Vagina (tissue), 2 donors: ENCODE results near the gene C1orf174. TPM values are rescaled to one million over a fixed set of nuclear protein-coding genes. Genes with fewer than 3 reads are reported as not detected.

Source experiments
- DNase-seq, 2 donors: peaks; one replicate each; pipeline ENCODE4 v3.0.0-alpha.2; 2017; ENCODE audit errors: extremely low spot score in 2 of 2
- H3K27ac ChIP-seq: fragments of 200-600 bp; sonication (generic); one replicate; pipeline ENCODE4 v1.5.1; 2019
- H3K27me3 ChIP-seq: fragments of 200-600 bp; sonication (generic); one replicate; pipeline ENCODE4 v1.5.1; 2019
- H3K36me3 ChIP-seq, 2 donors: fragments of 200-600 bp; sonication (generic); one replicate each; pipeline ENCODE4 v1.5.1; 2017 to 2019
- H3K4me1 ChIP-seq: fragments of 200-600 bp; sonication (generic); one replicate; pipeline ENCODE4 v1.5.1; 2019
- H3K4me3 ChIP-seq, 2 donors: fragments of 200-600 bp; sonication (generic); 1 replicate in 1 of 2; 2 replicates in 1 of 2; pipeline ENCODE4 v1.5.1; 2016 to 2019
- H3K9me3 ChIP-seq: fragments of 200-600 bp; sonication (generic); one replicate; pipeline ENCODE4 v1.5.1; 2019
- POLR2A ChIP-seq, 2 donors: fragments of 450-650 bp; IDR thresholded peaks; one replicate each; pipeline ENCODE4 v1.6.1; 2017; ENCODE audit warnings: antibody characterized with exemption in 2 of 2, mild to moderate bottlenecking in 2 of 2, moderate library complexity in 2 of 2
- POLR2AphosphoS5 ChIP-seq, 2 donors: sonication (generic); formaldehyde crosslinking; IDR thresholded peaks; one replicate each; pipeline ENCODE4 v1.9.0; 2017; ENCODE audit warnings: antibody characterized with exemption in 2 of 2, mild to moderate bottlenecking in 2 of 2, low read depth in 1 of 2; ENCODE audit not compliant: insufficient read depth in 1 of 2
- intact Hi-C: fragments of 100-400 bp; cut with DNase I; formaldehyde crosslinking; loops from one replicate; pipeline ENCODE4 v1.15.1; 2023
- total RNA-seq: library from RNA; depleted of rRNA; stranded (reverse); fragments of >200 nt; gene quantifications from one replicate; pipeline ENCODE4 v1.2.3, GENCODE V29; 2016
- TF ChIP-seq, protein P1 (sequence below), 3 experiments: fragments of 450-650 bp in 2 of 3; fragments of 200-600 bp in 1 of 3; sonication (generic) in 1 of 3; IDR thresholded peaks; one replicate each; pipeline ENCODE4 v1.5.1; 2017 to 2019; ENCODE audit warnings: antibody characterized with exemption in 3 of 3, mild to moderate bottlenecking in 2 of 3, moderate library complexity in 2 of 3

C1orf174 gene
- total RNA-seq, 1 donor from 2014 or later, result 19.4 TPM

- TF ChIP-seq POLR2A (IDR thresholded peaks at IDR 0.05) (no peak), POLR2AphosphoS5 (IDR thresholded peaks at IDR 0.05; ENCODE audit: insufficient read depth in 1 of 2, low read depth in 1 of 2) (no peak)
- TF ChIP-seq, protein P1, sequence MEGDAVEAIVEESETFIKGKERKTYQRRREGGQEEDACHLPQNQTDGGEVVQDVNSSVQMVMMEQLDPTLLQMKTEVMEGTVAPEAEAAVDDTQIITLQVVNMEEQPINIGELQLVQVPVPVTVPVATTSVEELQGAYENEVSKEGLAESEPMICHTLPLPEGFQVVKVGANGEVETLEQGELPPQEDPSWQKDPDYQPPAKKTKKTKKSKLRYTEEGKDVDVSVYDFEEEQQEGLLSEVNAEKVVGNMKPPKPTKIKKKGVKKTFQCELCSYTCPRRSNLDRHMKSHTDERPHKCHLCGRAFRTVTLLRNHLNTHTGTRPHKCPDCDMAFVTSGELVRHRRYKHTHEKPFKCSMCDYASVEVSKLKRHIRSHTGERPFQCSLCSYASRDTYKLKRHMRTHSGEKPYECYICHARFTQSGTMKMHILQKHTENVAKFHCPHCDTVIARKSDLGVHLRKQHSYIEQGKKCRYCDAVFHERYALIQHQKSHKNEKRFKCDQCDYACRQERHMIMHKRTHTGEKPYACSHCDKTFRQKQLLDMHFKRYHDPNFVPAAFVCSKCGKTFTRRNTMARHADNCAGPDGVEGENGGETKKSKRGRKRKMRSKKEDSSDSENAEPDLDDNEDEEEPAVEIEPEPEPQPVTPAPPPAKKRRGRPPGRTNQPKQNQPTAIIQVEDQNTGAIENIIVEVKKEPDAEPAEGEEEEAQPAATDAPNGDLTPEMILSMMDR (IDR thresholded peaks at IDR 0.05), result no peak
- no peak for DNase-seq
- Histone ChIP-seq H3K36me3 (peaks cover 0 to 16% of the 10 kb centered on the region in 2 donors), H3K27me3 (no peaks in the 10 kb centered on the region), H3K4me1 (peaks cover 11% of the 10 kb centered on the region), H3K4me3 (no peak overlapping the region), H3K9me3 (peaks cover 7% of the 10 kb centered on the region), H3K27ac (no peak overlapping the region)
- intact Hi-C loops, result no loop called here
These were observed 4.7 kb downstream of the C1orf174 start for GRCh38 chr1:3895279-3895950.

DNA sequence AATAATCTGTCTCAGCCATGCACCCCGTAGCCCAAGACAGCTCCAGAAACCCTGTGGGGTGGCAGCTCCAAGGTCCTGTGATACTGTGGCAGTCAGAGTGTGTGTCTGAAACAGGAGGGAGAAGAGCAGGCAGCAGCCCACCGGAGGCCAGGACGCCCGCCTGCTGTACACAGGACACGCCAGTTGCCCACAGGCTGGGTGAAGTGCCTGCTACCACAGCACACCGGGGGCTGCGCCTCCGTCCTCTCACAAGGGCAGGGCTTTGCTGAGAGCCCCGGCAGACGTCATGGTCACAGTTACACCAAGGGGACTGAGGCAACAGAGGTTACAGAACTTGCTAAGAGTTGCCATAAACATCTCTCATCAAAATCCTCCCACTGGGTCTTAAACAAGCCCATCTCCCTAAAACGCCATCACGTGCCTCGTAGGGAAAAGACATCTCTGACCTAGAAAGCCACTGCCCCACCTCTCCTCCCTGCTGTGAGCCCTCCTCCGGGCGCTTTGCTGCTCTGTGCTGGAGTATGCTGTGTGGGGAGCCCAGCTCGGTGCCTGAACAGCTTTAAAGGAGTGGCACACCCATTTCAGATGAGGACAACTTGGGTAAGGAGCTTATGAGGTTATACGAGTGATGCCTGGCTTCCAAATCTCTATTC is 5.3 kb downstream of the C1orf174 start:
- Histone ChIP-seq H3K4me3 (no peak overlapping the region), H3K27ac (no peak overlapping the region)

DNA sequence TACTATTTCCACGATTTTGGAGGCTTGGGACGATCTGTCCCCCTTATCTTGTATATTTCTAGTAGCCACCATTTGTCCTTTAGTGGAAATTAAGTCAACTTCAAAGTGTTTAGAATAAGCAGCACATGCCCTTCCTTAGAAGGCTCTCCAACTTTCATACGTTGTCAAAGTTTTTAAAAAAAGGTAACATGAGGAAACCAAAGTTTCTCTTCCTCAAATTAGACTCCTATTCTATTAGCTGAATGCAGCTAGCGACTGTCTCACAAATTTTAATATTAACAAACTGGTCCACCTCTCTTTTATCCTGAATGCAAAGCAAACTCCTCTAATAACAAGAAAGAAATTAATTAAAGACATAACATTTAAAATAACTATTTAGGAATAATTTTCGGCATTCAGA is 6.9 kb downstream of the C1orf174 start:
- H3K27ac ChIP-seq, result no peak overlapping the region
- no peak for DNase-seq
- peaks cover 0 to 36% of the 10 kb centered on the region in 2 donors for H3K36me3 ChIP-seq
- H3K27me3 ChIP-seq, result no peaks in the 10 kb centered on the region
- H3K4me3 ChIP-seq, result no peak overlapping the region
- H3K9me3 ChIP-seq, result peaks cover 4% of the 10 kb centered on the region
- intact Hi-C loops, result no loop called here
- no peaks in the 10 kb centered on the region for H3K4me1 ChIP-seq
- TF ChIP-seq POLR2A (IDR thresholded peaks at IDR 0.05) (no peak), POLR2AphosphoS5 (IDR thresholded peaks at IDR 0.05; ENCODE audit: insufficient read depth in 1 of 2, low read depth in 1 of 2) (no peak)
- TF ChIP-seq, protein P1 (IDR thresholded peaks at IDR 0.05), result no peak

More for the DNA sequence above, 5.3 kb downstream of the C1orf174 start:
- H3K9me3 ChIP-seq, result peaks cover 7% of the 10 kb centered on the region
- intact Hi-C loops, result no loop called here
- no peak for DNase-seq
- H3K36me3 ChIP-seq, result peaks cover 0 to 23% of the 10 kb centered on the region in 2 donors
- no peaks in the 10 kb centered on the region for H3K27me3 ChIP-seq
- TF ChIP-seq, protein P1 (IDR thresholded peaks at IDR 0.05), result no peak
- TF ChIP-seq POLR2AphosphoS5 (IDR thresholded peaks at IDR 0.05; ENCODE audit: insufficient read depth in 1 of 2, low read depth in 1 of 2) (no peak), POLR2A (IDR thresholded peaks at IDR 0.05) (no peak)
- peaks cover 10% of the 10 kb centered on the region for H3K4me1 ChIP-seq

DNA sequence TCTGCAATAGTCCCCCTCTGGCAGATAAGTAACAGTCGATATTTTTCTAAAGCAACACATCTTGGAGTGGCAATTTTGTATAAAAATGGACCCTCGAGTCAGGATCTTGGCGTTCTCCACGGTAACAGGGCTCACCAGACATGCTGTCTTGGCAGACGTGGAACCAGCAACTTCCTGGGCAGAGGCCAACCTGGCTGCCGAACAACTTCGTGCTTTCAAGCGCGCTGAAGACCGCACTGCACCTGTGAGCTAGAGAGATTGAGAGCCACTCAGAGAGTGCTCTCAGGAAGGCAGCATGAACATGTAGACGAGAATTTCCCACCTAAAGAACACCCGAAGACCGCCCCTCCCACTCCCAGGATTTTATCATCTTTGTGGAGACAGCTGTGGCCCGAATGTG is 7.3 kb downstream of the C1orf174 start:
- Histone ChIP-seq H3K4me1 (no peaks in the 10 kb centered on the region), H3K27me3 (no peaks in the 10 kb centered on the region), H3K9me3 (no peaks in the 10 kb centered on the region), H3K4me3 (no peak overlapping the region), H3K27ac (no peak overlapping the region), H3K36me3 (peaks cover 0 to 40% of the 10 kb centered on the region in 2 donors)
- no peak for TF ChIP-seq POLR2A (IDR thresholded peaks at IDR 0.05)
- no peak for TF ChIP-seq POLR2AphosphoS5 (IDR thresholded peaks at IDR 0.05; ENCODE audit: insufficient read depth in 1 of 2, low read depth in 1 of 2)
- TF ChIP-seq, protein P1 (IDR thresholded peaks at IDR 0.05), result no peak
- DNase-seq, result no peak
- intact Hi-C loops, result no loop called here

DNA sequence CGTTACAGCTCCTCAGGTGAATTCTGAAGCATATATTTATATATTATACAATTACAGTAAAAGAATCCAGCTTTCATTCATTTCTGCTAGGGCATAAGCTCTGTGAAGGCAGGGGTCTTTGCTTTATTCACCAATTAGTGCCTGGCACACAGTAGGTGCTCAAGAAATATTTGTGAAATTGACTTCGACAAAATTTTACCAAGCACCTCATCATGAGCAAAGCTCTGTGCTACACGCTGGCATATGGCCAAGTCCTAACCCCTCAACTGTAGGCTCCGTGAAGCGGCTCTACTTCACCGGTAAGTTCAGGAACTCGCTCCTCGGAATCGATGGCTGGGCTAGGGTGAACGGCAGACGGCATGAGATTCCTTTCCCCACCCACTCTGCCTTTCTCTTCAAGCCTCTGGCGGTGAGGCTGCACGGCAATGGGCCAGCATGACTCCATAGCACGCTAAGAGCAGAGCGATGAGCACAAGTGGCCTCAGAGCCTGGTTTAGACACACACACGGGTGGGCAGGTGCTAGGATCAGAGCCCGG is 8.7 kb downstream of the C1orf174 start:
- Histone ChIP-seq H3K36me3 (peaks cover 0 to 48% of the 10 kb centered on the region in 2 donors), H3K4me3 (no peak overlapping the region), H3K9me3 (no peaks in the 10 kb centered on the region), H3K27me3 (no peaks in the 10 kb centered on the region), H3K4me1 (no peaks in the 10 kb centered on the region), H3K27ac (no peak overlapping the region)
- intact Hi-C loops, result no loop called here
- DNase-seq, result no peak
- TF ChIP-seq, protein P1 (IDR thresholded peaks at IDR 0.05), result no peak
